ENCODE data around the gene RAB34. TPM values are rescaled to one million over a fixed set of nuclear protein-coding genes. Genes with fewer than 3 reads are reported as not detected.

The RAB34 gene
- total RNA-seq, 2 experiments from 2014 or later, result 0.22 to 0.99 TPM

- Histone ChIP-seq H4K20me1 (ENCODE audit: insufficient read depth, low read length) (no peaks in the 10 kb centered on the region), H3K4me2 (ENCODE audit: low read length) (peak overlapping the region; percentile 77), H2AFZ (ENCODE audit: low read length) (no peak overlapping the region), H3K4me1 (ENCODE audit: insufficient read depth, low read length, poor library complexity, severe bottlenecking) (peaks cover 69% of the 10 kb centered on the region), H3K9me2 (ENCODE audit: insufficient read depth, low read length) (no peaks in the 10 kb centered on the region), H3K36me3 (ENCODE audit: insufficient read depth, low read length) (peaks cover 32% of the 10 kb centered on the region), H3K79me2 (ENCODE audit: insufficient read depth, low read depth, low read length) (peaks cover 10% of the 10 kb centered on the region; the same call in 1 of the 2 replicates), H3K9me3 (ENCODE audit: low read length) (peaks cover 3% of the 10 kb centered on the region; the same call in 1 of the 2 replicates), H3K4me3 (ENCODE audit: low read depth, low read length, poor library complexity, severe bottlenecking) (peak overlapping the region; percentile 60), H3K27ac (ENCODE audit: low read depth, low read length, poor library complexity, severe bottlenecking) (peak overlapping the region; percentile 95)
- ChIA-PET CTCF (ENCODE audit: unreplicated experiment) (interaction anchor here (1.3 kb wide), 1 partner anchor 11 kb away, joined by 5 read pairs; no protein-coding TSS in a partner anchor), POLR2A (interaction anchor here (0.5 to 5.6 kb wide), 3 partner anchors 11 to 78 kb away, joined by 4 to 56 read pairs (median 4); partner anchors contain the start of genes NEK8 and TLCD1)
- intact Hi-C loops (cut with micrococcal nuclease; ENCODE audit: unreplicated experiment), result loop anchor here (1.0 kb wide), 2 partner anchors 11 kb away; partner anchors contain the start of gene NEK8
- no TSS peak for BruUV-seq (replicated peaks)
- no peak for TF ChIP-seq CTCF (conservative IDR thresholded peaks at IDR 0.05; ENCODE audit: low read length)
- TF ChIP-seq EZH2phosphoT487 (IDR thresholded peaks at IDR 0.05; ENCODE audit: borderline replicate concordance, low read depth, low read length), result no peak
- DNase-seq (ENCODE audit: low spot score), result peak; percentile 88
These were observed 21.2 kb upstream of the RAB34 start for GRCh38 chr17:28738680-28739384.

GRCh38 chr17:28737770-28738679 is 20.4 kb upstream of the RAB34 start:
- Histone ChIP-seq H3K4me2 (ENCODE audit: low read length) (peak overlapping the region; percentile 77), H2AFZ (ENCODE audit: low read length) (peak overlapping the region; percentile 22; the same call in 1 of the 2 replicates), H3K9me3 (ENCODE audit: low read length) (peaks cover 3% of the 10 kb centered on the region; the same call in 1 of the 2 replicates), H3K9me2 (ENCODE audit: insufficient read depth, low read length) (no peaks in the 10 kb centered on the region), H3K36me3 (ENCODE audit: insufficient read depth, low read length) (peaks cover 32% of the 10 kb centered on the region), H3K4me1 (ENCODE audit: insufficient read depth, low read length, poor library complexity, severe bottlenecking) (peaks cover 68% of the 10 kb centered on the region), H3K79me2 (ENCODE audit: insufficient read depth, low read depth, low read length) (peaks cover 10% of the 10 kb centered on the region; the same call in 1 of the 2 replicates), H3K4me3 (ENCODE audit: low read depth, low read length, poor library complexity, severe bottlenecking) (peak overlapping the region; percentile 60), H4K20me1 (ENCODE audit: insufficient read depth, low read length) (no peaks in the 10 kb centered on the region), H3K27ac (ENCODE audit: low read depth, low read length, poor library complexity, severe bottlenecking) (peak overlapping the region; percentile 95)
- BruUV-seq (replicated peaks), result TSS peak; percentile 85
- peak; percentile 96 for DNase-seq (ENCODE audit: low spot score)
- TF ChIP-seq CTCF (conservative IDR thresholded peaks at IDR 0.05; ENCODE audit: low read length) (no peak), EZH2phosphoT487 (IDR thresholded peaks at IDR 0.05; ENCODE audit: borderline replicate concordance, low read depth, low read length) (no peak)
- POLR2A ChIA-PET, result interaction anchor here (5.6 kb wide), 1 partner anchor 11 kb away, joined by 56 read pairs; the partner anchor contains the start of genes NEK8 and TLCD1
- intact Hi-C loops (cut with micrococcal nuclease; ENCODE audit: unreplicated experiment), result loop anchor here (1.0 kb wide), 2 partner anchors 10 to 12 kb away; partner anchors contain the start of gene NEK8
- CTCF ChIA-PET (ENCODE audit: unreplicated experiment), result interaction anchor here (1.3 kb wide), 1 partner anchor 10 kb away, joined by 5 read pairs; no protein-coding TSS in a partner anchor
